ENCODE data around the gene EEPD1.
"Not testable (repeated sequence)": the region's sequence is repeated elsewhere in the genome, so short reads cannot be mapped to it uniquely, and the experiment has no call there.

EEPD1 gene

DNA sequence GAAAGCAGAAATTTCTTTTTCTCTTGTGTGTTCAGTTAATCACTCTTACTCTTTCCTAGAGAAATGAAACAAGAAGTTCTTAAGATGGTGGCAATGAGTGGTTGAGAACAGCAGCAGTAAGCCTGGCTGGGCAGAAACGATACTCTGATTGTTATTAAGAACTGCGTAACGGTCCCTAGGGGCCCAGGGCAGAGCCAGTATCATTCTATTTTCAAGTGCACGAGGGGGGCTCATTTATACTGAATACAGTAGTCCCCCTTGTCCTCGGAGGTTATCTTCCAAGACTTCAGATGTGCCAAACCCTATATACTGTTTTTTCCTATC, 64.9 kb downstream of the EEPD1 start:
- DNase-seq, result no peak

DNA sequence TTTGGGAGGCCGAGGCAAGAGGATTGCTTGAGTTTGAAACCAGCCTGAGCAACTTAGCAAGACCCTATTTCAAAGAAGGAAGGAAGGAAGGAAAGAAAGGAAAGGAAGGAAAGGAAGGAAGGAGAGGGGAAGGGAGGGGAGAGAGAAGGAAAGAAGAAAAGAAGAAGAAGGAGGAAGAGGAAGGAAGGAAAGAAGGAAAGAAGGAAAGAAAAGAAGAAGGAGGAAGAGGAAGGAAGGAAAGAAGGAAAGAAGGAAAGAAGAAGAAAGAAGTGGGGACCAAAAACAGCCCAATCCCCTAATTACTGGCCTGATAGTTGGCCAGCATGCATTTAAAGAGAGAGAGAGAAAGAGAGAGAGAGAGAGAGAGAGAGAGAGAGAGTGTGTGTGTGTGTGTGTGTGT, 66.4 kb downstream of the EEPD1 start:
- DNase-seq, result no peak

DNA sequence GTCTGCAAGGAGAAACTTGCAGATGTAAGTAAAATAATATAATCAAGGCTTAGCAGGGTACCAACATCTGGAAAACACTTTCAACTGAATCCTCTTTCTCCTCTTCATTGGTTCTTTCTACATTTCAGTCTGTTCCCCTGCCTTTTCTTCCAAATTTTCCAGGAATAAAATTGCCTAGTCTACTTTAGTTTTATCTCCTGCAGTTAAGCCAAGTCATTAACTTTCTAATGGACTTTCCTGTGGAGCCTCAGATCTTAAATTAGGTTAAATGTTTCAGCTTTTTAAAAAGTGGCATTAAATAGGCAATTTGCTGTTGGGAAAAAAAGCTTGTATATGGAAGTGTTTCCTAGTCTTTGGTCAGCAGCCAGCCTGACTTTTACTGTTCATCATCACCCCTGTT, 70.8 kb downstream of the EEPD1 start:
- no peak for DNase-seq

- no peak for DNase-seq
Observed at GRCh38 chr7:36224934-36225858, 72.1 kb downstream of the EEPD1 start.

- DNase-seq, result no peak
Observed at GRCh38 chr7:36226151-36226550, 73.1 kb downstream of the EEPD1 start.

DNA sequence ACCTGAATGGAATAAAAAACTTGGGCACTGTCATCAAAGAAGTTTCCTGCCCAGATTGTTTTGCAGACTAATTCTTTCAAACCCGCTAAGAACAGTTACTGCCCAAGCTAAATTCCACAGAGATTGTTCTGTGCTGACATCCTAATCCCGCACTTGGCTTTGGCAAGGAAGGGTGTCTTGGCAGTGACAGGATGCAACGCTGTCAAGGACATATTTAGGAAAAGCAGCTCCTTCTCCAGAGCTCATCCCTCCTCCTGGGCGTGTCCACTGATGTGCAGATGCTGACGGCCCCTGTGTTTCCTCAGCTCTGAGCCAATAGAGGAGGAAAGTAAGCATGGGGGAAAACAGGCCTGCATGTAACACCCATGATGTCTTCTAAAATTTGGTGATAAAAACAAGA, 74.2 kb downstream of the EEPD1 start:
- no peak for DNase-seq

- no peak for DNase-seq
Observed at GRCh38 chr7:36228039-36228438, 75.0 kb downstream of the EEPD1 start.

- no peak for DNase-seq
Observed at GRCh38 chr7:36231406-36231805, 78.4 kb downstream of the EEPD1 start.

- no peak for DNase-seq
Observed at GRCh38 chr7:36232555-36232954, 79.5 kb downstream of the EEPD1 start.

GRCh38 chr7:36232971-36233550, 80.0 kb downstream of the EEPD1 start:
- DNase-seq, result no peak

DNA sequence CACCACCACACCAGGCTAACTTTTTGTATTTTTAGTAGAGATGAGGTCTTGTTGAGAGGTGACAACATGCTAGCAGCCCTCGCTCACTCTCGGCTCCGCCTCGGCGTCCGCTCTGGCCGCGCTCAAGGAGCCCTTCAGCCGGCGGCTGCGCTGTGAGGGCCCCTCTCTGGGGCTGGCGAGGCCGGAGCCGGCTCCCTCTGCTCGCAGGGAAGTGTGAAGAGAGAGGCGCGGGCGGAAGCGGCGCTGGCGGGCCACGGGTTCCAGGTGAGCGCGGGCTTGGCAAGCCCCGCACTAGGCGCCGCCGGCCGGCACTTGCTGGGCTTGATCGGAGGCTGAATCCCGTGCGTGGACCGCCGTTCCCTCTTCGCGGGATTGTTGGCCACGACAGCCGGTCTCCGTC, 83.0 kb downstream of the EEPD1 start:
- DNase-seq, result no peak

GRCh38 chr7:36238138-36238537, 85.1 kb downstream of the EEPD1 start:
- no peak for DNase-seq

DNA sequence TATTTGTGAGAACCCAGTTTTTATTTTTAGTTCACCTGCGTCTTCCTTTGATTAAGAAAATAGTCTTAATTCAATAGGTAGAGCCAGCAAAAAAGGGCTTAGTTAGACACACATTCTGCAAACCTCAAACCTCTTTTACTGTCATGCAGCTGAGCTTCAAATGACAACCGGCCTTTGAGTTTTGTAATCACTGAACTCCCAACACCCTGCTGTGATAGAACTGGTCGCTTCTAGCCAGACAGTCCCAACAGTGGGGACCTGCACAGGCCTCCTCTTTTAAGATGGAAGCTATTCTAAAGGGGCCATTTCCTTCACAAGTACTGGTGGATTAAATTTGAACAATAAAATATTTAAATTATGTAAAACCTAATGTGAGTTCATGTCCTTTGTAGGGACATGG, 90.3 kb downstream of the EEPD1 start:
- not testable (repeated sequence) for DNase-seq

DNA sequence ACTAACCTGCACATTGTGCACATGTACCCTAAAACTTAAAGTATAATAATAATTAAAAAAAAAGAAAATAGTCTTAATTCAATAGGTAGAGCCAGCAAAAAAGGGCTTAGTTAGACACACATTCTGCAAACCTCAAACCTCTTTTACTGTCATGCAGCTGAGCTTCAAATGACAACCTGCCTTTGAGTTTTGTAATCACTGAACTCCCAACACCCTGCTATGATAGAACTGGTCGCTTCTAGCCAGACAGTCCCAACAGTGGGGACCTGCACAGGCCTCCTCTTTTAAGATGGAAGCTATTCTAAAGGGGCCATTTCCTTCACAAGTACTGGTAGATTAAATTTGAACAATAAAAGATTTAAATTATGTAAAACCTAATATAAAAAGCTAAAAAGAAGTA, 90.9 kb downstream of the EEPD1 start:
- not testable (repeated sequence) for DNase-seq

GRCh38 chr7:36244429-36244828, 91.4 kb downstream of the EEPD1 start:
- no peak for DNase-seq

- DNase-seq, result no peak
Observed at GRCh38 chr7:36245684-36246299, 92.7 kb downstream of the EEPD1 start.

- DNase-seq, result no peak
Observed at GRCh38 chr7:36249091-36249490, 96.0 kb downstream of the EEPD1 start.

GRCh38 chr7:36253699-36254098, 100.6 kb downstream of the EEPD1 start:
- DNase-seq, result no peak

DNA sequence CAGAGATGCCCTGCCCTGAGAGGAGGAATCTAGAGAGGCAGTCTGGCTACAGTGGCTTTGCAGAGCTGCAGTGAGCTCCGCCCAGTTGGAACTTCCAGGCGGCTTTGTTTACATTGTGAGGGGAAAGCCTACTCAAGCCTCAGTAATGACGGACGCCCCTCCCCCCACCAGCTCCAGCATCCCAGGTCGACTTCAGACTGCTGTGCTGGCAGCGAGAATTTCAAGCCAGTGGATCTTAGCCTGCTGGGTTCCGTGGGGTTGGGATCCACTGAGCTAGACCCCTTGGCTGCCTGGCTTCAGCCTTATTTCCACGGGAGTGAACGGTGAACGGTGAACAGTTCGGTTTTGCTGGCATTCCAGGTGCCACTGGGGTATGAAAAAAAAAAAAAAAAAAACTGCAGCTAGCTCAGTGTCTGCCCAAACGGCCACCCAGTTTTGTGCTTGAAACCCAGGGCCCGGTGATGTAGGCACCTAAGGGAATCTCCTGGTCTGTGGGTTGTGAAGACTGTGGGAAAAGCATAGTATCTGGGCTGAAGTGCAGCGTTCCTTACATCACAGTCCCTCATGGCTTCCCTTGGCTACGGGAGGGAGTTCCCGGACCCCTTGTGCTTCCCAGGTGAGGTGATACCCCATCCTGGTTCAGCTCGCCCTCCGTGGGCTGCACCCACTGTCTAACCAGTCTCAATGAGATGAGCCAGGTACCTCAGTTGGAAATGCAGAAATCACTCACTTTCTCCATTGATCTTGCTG, 105.6 kb downstream of the EEPD1 start:
- peak; percentile 31 for DNase-seq

DNA sequence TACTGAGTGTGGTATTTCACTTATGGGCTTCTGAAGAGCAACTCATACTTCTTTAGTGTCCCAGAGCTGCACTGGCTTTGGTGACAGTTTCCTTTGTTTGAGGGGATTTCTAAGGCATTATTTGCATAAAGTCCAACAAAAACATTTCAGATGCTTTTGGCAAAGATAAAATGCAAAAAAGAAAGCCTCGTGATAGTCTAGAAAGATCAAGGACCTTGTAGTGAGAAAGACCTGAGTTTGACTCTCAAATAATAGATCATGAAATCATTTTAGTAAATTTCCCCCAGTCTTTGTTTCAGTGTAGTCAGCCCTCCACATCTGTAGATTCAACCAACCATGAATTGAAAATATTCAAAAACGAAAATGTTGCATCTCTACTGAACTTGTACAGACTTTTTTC, 107.4 kb downstream of the EEPD1 start:
- DNase-seq, result no peak

DNA sequence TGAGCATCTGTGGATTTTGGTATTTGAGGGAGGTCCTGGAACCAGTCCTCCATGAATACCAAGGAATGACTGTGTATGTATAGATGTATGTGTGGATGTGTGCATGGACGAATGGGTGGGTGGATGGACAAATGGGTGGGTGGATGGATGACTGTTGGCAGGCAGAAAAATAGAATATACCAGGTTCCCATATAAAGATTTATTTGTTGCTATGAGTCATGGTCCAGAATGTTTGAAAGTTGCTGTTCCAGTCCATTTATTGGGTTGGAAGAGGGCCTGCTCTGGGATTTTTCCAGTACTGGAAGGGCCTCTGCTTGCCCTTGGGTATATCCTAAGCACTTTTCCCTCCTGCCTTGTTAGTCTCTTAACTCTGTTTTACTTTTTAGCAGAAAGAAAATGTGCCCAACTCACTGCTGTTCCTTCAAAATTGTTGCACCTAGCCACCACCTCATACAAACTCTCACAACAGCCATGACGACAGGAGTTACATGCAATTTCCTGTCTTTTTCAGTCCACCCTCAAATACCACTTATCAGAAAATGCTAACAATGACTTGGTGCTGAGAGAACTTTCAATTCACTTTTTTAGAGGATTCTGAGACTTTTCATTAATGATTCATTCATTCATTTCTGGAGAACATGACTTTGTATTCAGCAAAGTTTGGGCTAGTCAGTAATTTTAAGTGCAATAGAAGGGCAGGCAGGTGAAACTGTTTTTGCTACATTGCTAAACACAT, 108.1 kb downstream of the EEPD1 start:
- DNase-seq, result no peak

- DNase-seq, result peak; percentile 54
Observed at GRCh38 chr7:36262309-36263094, 109.4 kb downstream of the EEPD1 start.

Measured in RPMI8226 (cell line).